ENCODE data around the gene METTL24.

The METTL24 gene

GRCh38 chr6:110326057-110326456 is 32.1 kb downstream of the METTL24 start:
- no peak for TF ChIP-seq JUND (IDR thresholded peaks at IDR 0.05; ENCODE audit: low read depth)
- in situ Hi-C loops (cut with HindIII; ENCODE audit: low pct_unique_long_range_greater_than_20kb, low sequenced_read_pairs), result no loop called here
- no peak for DNase-seq (ENCODE audit: low read depth in 1 of 2, low spot score in 1 of 2)

- peak in 1 of 2 experiments; percentile 68 for DNase-seq (ENCODE audit: low read depth in 1 of 2, low spot score in 1 of 2)
- no peak for TF ChIP-seq JUND (IDR thresholded peaks at IDR 0.05; ENCODE audit: low read depth)
- in situ Hi-C loops (cut with HindIII; ENCODE audit: low pct_unique_long_range_greater_than_20kb, low sequenced_read_pairs), result no loop called here
Measured at GRCh38 chr6:110325197-110325596, 33.0 kb downstream of the METTL24 start.

- no peak for DNase-seq (ENCODE audit: low read depth in 1 of 2, low spot score in 1 of 2)
- no peak for TF ChIP-seq JUND (IDR thresholded peaks at IDR 0.05; ENCODE audit: low read depth)
- in situ Hi-C loops (cut with HindIII; ENCODE audit: low pct_unique_long_range_greater_than_20kb, low sequenced_read_pairs), result no loop called here
Measured at GRCh38 chr6:110324548-110324947, 33.6 kb downstream of the METTL24 start.

GRCh38 chr6:110323258-110323657 is 34.9 kb downstream of the METTL24 start:
- no peak for TF ChIP-seq JUND (IDR thresholded peaks at IDR 0.05; ENCODE audit: low read depth)
- in situ Hi-C loops (cut with HindIII; ENCODE audit: low pct_unique_long_range_greater_than_20kb, low sequenced_read_pairs), result no loop called here

GRCh38 chr6:110322874-110323242 is 35.3 kb downstream of the METTL24 start:
- TF ChIP-seq JUND (IDR thresholded peaks at IDR 0.05; ENCODE audit: low read depth), result no peak
- DNase-seq (ENCODE audit: low read depth in 1 of 2, low spot score in 1 of 2), result no peak
- in situ Hi-C loops (cut with HindIII; ENCODE audit: low pct_unique_long_range_greater_than_20kb, low sequenced_read_pairs), result no loop called here

More at GRCh38 chr6:110323258-110323657, 34.9 kb downstream of the METTL24 start:
- no peak for DNase-seq (ENCODE audit: low read depth in 1 of 2, low spot score in 1 of 2)

- DNase-seq (ENCODE audit: low read depth in 1 of 2, low spot score in 1 of 2), result no peak
- in situ Hi-C loops (cut with HindIII; ENCODE audit: low pct_unique_long_range_greater_than_20kb, low sequenced_read_pairs), result no loop called here
Measured at GRCh38 chr6:110322151-110322873, 35.8 kb downstream of the METTL24 start.

GRCh38 chr6:110320307-110320706 is 37.8 kb downstream of the METTL24 start:
- in situ Hi-C loops (cut with HindIII; ENCODE audit: low pct_unique_long_range_greater_than_20kb, low sequenced_read_pairs), result no loop called here
- no peak for DNase-seq (ENCODE audit: low read depth in 1 of 2, low spot score in 1 of 2)
- TF ChIP-seq JUND (IDR thresholded peaks at IDR 0.05; ENCODE audit: low read depth), result no peak

More at GRCh38 chr6:110322151-110322873, 35.8 kb downstream of the METTL24 start:
- TF ChIP-seq JUND (IDR thresholded peaks at IDR 0.05; ENCODE audit: low read depth), result no peak

- DNase-seq (ENCODE audit: low read depth in 1 of 2, low spot score in 1 of 2), result no peak
- no peak for TF ChIP-seq JUND (IDR thresholded peaks at IDR 0.05; ENCODE audit: low read depth)
- in situ Hi-C loops (cut with HindIII; ENCODE audit: low pct_unique_long_range_greater_than_20kb, low sequenced_read_pairs), result no loop called here
Measured at GRCh38 chr6:110319843-110320242, 38.3 kb downstream of the METTL24 start.

GRCh38 chr6:110319381-110319780 is 38.8 kb downstream of the METTL24 start:
- in situ Hi-C loops (cut with HindIII; ENCODE audit: low pct_unique_long_range_greater_than_20kb, low sequenced_read_pairs), result no loop called here
- no peak for TF ChIP-seq JUND (IDR thresholded peaks at IDR 0.05; ENCODE audit: low read depth)
- DNase-seq (ENCODE audit: low read depth in 1 of 2, low spot score in 1 of 2), result no peak

- TF ChIP-seq JUND (IDR thresholded peaks at IDR 0.05; ENCODE audit: low read depth), result no peak
- in situ Hi-C loops (cut with HindIII; ENCODE audit: low pct_unique_long_range_greater_than_20kb, low sequenced_read_pairs), result no loop called here
- DNase-seq (ENCODE audit: low read depth in 1 of 2, low spot score in 1 of 2), result no peak
Measured at GRCh38 chr6:110318971-110319370, 39.2 kb downstream of the METTL24 start.

GRCh38 chr6:110317646-110318045 is 40.5 kb downstream of the METTL24 start:
- in situ Hi-C loops (cut with HindIII; ENCODE audit: low pct_unique_long_range_greater_than_20kb, low sequenced_read_pairs), result no loop called here
- no peak for TF ChIP-seq JUND (IDR thresholded peaks at IDR 0.05; ENCODE audit: low read depth)
- DNase-seq (ENCODE audit: low read depth in 1 of 2, low spot score in 1 of 2), result no peak

- no peak for DNase-seq (ENCODE audit: low read depth in 1 of 2, low spot score in 1 of 2)
- in situ Hi-C loops (cut with HindIII; ENCODE audit: low pct_unique_long_range_greater_than_20kb, low sequenced_read_pairs), result no loop called here
- no peak for TF ChIP-seq JUND (IDR thresholded peaks at IDR 0.05; ENCODE audit: low read depth)
Measured at GRCh38 chr6:110317189-110317588, 41.0 kb downstream of the METTL24 start.

GRCh38 chr6:110315869-110316398 is 42.2 kb downstream of the METTL24 start:
- no peak for DNase-seq (ENCODE audit: low read depth in 1 of 2, low spot score in 1 of 2)
- in situ Hi-C loops (cut with HindIII; ENCODE audit: low pct_unique_long_range_greater_than_20kb, low sequenced_read_pairs), result no loop called here
- TF ChIP-seq JUND (IDR thresholded peaks at IDR 0.05; ENCODE audit: low read depth), result no peak

Measured in T47D (cell line).